ENCODE results near the gene PRRT1B.
A peak's percentile ranks its signal among the peaks of the same experiment; 100 is the strongest.

Gene PRRT1B

DNA sequence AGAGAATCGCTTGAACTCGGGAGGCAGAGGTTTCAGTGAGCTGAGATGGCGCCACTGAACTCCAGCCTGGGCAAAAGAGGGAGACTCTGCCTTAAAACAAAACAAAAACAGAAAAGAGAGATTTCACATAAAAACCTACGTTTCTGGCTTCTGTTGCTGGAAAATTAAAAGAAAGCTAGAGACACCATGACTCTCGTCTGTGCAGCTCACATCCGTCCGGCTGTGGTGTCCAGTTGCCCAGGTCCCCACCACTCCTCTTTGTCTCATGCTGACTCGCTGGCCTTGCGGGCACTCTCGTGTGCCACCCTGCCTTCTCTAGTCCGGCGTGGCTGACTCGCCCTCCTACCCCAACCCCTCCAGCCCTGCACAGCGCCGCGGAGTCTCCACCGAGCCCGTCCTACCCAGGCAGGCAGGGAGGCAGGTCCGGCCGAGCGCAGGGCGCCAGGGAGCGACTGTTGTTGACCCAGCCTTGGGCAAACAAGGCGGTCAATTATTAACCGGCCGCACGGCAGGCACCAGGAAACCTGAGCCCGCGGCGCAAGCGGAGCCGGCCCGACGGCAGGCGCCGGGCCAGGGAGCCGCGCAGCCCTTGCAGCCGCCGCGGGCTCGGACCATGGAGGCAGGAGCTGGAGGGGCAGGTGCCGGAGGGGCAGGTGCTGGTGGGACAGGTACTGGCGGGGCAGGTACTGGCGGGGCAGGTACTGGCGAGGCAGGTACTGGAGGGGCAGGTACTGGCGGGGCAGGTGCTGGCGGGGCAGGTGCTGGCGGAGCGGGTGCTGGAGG, at the start of gene PRRT1B:
Gene PRRT1B, plus strand, starts transcription at position 521 of the 783 bp plus-strand sequence. Its CDS starts 93 bp downstream, at position 614.
- no peak for DNase-seq (ENCODE audit: low spot score)
- peaks cover 3% of the 10 kb centered on the region for H3K4me1 Mint-ChIP-seq (ENCODE audit: low read depth)
- H3K27me3 Mint-ChIP-seq (ENCODE audit: low read depth): peaks cover 63% of the 10 kb centered on the region
- peaks cover 4% of the 10 kb centered on the region for H3K36me3 Mint-ChIP-seq (ENCODE audit: low read depth)
- H3K4me3 Mint-ChIP-seq: peak within 1 kb of the TSS; percentile 24
- H3K9me3 Mint-ChIP-seq: peaks cover 20% of the 10 kb centered on the region
- no peak within 1 kb of the TSS for H3K27ac Mint-ChIP-seq

- peak overlapping the region; percentile 31 for H3K27ac Mint-ChIP-seq
- no peaks in the 10 kb centered on the region for H3K9me3 Mint-ChIP-seq
- no peaks in the 10 kb centered on the region for H3K27me3 Mint-ChIP-seq (ENCODE audit: low read depth)
- DNase-seq (ENCODE audit: low spot score): no peak
- no peak overlapping the region for H3K4me3 Mint-ChIP-seq
- peaks cover 57% of the 10 kb centered on the region for H3K36me3 Mint-ChIP-seq (ENCODE audit: low read depth)
- H3K4me1 Mint-ChIP-seq (ENCODE audit: low read depth): peaks cover 18% of the 10 kb centered on the region
Observed at GRCh38 chr9:131495785-131496184, 49.5 kb upstream of the PRRT1B start.

- DNase-seq (ENCODE audit: low spot score): no peak
- Mint-ChIP-seq H3K36me3 (ENCODE audit: low read depth) (peaks cover 53% of the 10 kb centered on the region), H3K27me3 (ENCODE audit: low read depth) (no peaks in the 10 kb centered on the region), H3K9me3 (no peaks in the 10 kb centered on the region), H3K4me3 (no peak overlapping the region), H3K4me1 (ENCODE audit: low read depth) (peaks cover 27% of the 10 kb centered on the region), H3K27ac (no peak overlapping the region)
Observed at GRCh38 chr9:131496844-131497405, 48.4 kb upstream of the PRRT1B start.

DNA sequence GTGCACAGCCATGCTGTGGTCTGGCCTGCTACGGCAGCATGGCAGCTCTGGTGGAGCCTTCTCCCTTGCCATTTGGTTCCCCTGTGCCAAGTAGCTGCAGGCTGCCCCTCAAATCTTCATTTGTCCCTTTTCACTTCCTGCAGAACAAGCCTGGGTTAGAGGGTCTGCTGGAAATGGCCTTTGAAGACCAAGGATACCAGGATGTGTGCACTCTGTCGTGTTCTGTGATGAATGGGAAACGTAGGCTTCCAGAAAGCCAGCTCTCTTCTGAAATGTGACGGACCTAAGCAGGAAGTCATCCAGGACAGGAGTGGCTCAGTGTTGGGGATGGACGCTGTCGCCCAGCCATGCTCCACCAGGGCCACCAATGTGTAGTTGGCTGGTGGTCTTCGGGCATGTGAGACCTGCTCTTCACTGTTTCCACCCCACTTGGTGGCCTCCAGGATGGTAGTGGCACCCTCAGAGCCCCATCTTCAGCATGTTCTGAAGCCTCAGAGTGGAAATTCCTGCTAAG, 46.0 kb upstream of the PRRT1B start:
- no peak for DNase-seq (ENCODE audit: low spot score)
- Mint-ChIP-seq H3K4me1 (ENCODE audit: low read depth) (peaks cover 32% of the 10 kb centered on the region), H3K36me3 (ENCODE audit: low read depth) (peaks cover 37% of the 10 kb centered on the region), H3K27ac (peak overlapping the region; percentile 94), H3K9me3 (no peaks in the 10 kb centered on the region), H3K27me3 (ENCODE audit: low read depth) (no peaks in the 10 kb centered on the region), H3K4me3 (no peak overlapping the region)

GRCh38 chr9:131500377-131500776, 44.9 kb upstream of the PRRT1B start:
- H3K4me1 Mint-ChIP-seq (ENCODE audit: low read depth): peaks cover 36% of the 10 kb centered on the region
- DNase-seq (ENCODE audit: low spot score): peak; percentile 80
- peak overlapping the region; percentile 94 for H3K27ac Mint-ChIP-seq
- H3K4me3 Mint-ChIP-seq: peak overlapping the region; percentile 58
- H3K9me3 Mint-ChIP-seq: no peaks in the 10 kb centered on the region
- H3K27me3 Mint-ChIP-seq (ENCODE audit: low read depth): no peaks in the 10 kb centered on the region
- peaks cover 35% of the 10 kb centered on the region for H3K36me3 Mint-ChIP-seq (ENCODE audit: low read depth)

DNA sequence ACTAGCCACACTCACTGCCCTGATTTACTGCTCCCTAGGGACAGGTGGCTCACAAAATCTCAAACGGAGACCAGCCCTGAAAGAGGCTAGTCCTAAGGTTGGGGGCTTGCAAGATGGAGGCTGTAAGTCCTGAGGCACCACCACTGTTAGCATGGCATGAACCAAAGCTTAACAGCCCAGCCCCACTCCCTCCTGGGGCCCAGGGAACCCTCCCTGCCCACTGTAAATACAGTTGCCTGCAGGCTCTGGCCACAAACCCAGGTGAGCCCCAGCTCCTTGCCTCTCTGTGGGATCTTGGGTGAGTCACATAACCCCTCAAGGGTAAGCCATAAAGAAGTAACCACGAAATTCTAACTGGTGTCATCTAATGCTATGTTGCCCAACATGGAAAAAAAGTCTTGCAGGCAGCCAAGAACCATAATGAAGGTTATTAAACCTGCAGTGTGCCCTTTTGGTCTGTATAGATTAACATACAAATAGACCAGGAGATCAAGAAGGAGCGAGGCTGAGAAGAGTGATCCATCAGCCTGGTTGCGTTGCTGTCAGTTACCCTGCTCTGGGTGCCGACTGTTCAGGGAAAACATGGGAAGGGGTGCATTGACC, 44.3 kb upstream of the PRRT1B start:
- H3K4me1 Mint-ChIP-seq (ENCODE audit: low read depth): peaks cover 36% of the 10 kb centered on the region
- peak; percentile 65 for DNase-seq (ENCODE audit: low spot score)
- no peaks in the 10 kb centered on the region for H3K27me3 Mint-ChIP-seq (ENCODE audit: low read depth)
- H3K27ac Mint-ChIP-seq: peak overlapping the region; percentile 94
- peaks cover 33% of the 10 kb centered on the region for H3K36me3 Mint-ChIP-seq (ENCODE audit: low read depth)
- no peaks in the 10 kb centered on the region for H3K9me3 Mint-ChIP-seq
- H3K4me3 Mint-ChIP-seq: peak overlapping the region; percentile 58

- peaks cover 33% of the 10 kb centered on the region for H3K4me1 Mint-ChIP-seq (ENCODE audit: low read depth)
- H3K4me3 Mint-ChIP-seq: peak within 1 kb of the TSS; percentile 92
- peak; percentile 89 for DNase-seq (ENCODE audit: low spot score)
Observed at GRCh38 chr9:131502781-131503625, 42.3 kb upstream of the PRRT1B start, which contains the start of gene POMT1. TSS of gene POMT1 (plus strand) at chr9:131502918. CDS start at chr9:131504219, 1,301 bp downstream.

GRCh38 chr9:131503626-131504465, 41.5 kb upstream of the PRRT1B start:
- Mint-ChIP-seq H3K4me3 (peak overlapping the region; percentile 92), H3K36me3 (ENCODE audit: low read depth) (peaks cover 28% of the 10 kb centered on the region), H3K4me1 (ENCODE audit: low read depth) (peaks cover 33% of the 10 kb centered on the region), H3K9me3 (no peaks in the 10 kb centered on the region), H3K27ac (peak overlapping the region; percentile 87), H3K27me3 (ENCODE audit: low read depth) (no peaks in the 10 kb centered on the region)
- peak; percentile 83 for DNase-seq (ENCODE audit: low spot score)

More at GRCh38 chr9:131502781-131503625, 42.3 kb upstream of the PRRT1B start, which contains the start of gene POMT1:
- H3K27ac Mint-ChIP-seq: peak within 1 kb of the TSS; percentile 87
- no peaks in the 10 kb centered on the region for H3K27me3 Mint-ChIP-seq (ENCODE audit: low read depth)
- H3K9me3 Mint-ChIP-seq: no peaks in the 10 kb centered on the region
- H3K36me3 Mint-ChIP-seq (ENCODE audit: low read depth): peaks cover 30% of the 10 kb centered on the region

DNA sequence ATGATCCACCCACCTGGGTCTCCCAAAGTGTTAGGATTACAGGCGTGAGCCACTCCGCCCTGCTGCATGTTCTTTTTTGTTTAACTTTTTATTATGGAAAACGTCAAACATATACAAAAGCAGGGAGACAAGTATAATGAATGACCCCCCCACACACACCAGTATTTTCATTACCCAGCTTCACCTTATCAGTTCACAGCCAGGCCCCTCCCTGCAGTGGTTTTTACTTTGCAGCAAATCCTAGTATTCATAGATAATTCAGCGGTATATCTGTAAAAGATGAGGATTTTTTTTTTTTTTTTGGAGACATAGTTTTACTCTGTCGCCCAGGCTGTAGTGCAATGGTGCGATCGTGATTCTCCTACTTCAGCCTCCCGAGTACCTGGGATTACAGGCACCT, 40.3 kb upstream of the PRRT1B start:
- DNase-seq (ENCODE audit: low spot score): no peak

DNA sequence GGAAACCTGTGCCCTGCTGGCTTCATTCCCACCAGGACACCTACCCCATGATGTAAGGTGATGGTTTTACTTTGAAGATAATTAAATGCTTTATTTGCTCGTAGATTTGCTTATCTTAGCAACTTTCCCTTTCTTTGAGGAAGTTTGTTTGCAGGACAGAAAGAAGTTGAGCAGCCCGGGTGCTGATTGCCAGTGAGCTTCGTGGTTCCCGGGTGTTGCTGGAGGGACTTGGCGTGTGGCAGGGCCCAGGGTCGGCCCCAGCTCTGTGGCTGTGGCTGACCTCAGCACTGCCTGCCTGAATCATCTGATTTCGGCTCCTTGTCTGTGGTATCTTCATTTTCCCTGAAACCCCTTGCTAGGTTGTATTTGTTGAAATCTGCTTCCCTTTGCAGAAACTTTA, 33.9 kb upstream of the PRRT1B start:
- H3K36me3 Mint-ChIP-seq (ENCODE audit: low read depth): peaks cover 32% of the 10 kb centered on the region
- H3K27ac Mint-ChIP-seq: no peak overlapping the region

More for the DNA sequence above, 40.3 kb upstream of the PRRT1B start:
- Mint-ChIP-seq H3K4me3 (peak overlapping the region; percentile 92), H3K36me3 (ENCODE audit: low read depth) (peaks cover 26% of the 10 kb centered on the region), H3K27me3 (ENCODE audit: low read depth) (no peaks in the 10 kb centered on the region), H3K4me1 (ENCODE audit: low read depth) (peaks cover 25% of the 10 kb centered on the region), H3K27ac (no peak overlapping the region), H3K9me3 (no peaks in the 10 kb centered on the region)

GRCh38 chr9:131511880-131512279, 33.4 kb upstream of the PRRT1B start:
- H3K36me3 Mint-ChIP-seq (ENCODE audit: low read depth): peaks cover 30% of the 10 kb centered on the region
- H3K27ac Mint-ChIP-seq: no peak overlapping the region

More for the DNA sequence above, 33.9 kb upstream of the PRRT1B start:
- Mint-ChIP-seq H3K4me3 (no peak overlapping the region), H3K9me3 (no peaks in the 10 kb centered on the region), H3K4me1 (ENCODE audit: low read depth) (no peaks in the 10 kb centered on the region), H3K27me3 (ENCODE audit: low read depth) (no peaks in the 10 kb centered on the region)
- no peak for DNase-seq (ENCODE audit: low spot score)

GRCh38 chr9:131513177-131513576, 32.1 kb upstream of the PRRT1B start:
- Mint-ChIP-seq H3K36me3 (ENCODE audit: low read depth) (peaks cover 40% of the 10 kb centered on the region), H3K9me3 (no peaks in the 10 kb centered on the region), H3K4me3 (no peak overlapping the region), H3K4me1 (ENCODE audit: low read depth) (no peaks in the 10 kb centered on the region), H3K27ac (no peak overlapping the region), H3K27me3 (ENCODE audit: low read depth) (no peaks in the 10 kb centered on the region)
- DNase-seq (ENCODE audit: low spot score): no peak

More at GRCh38 chr9:131511880-131512279, 33.4 kb upstream of the PRRT1B start:
- Mint-ChIP-seq H3K4me3 (no peak overlapping the region), H3K9me3 (no peaks in the 10 kb centered on the region), H3K27me3 (ENCODE audit: low read depth) (no peaks in the 10 kb centered on the region), H3K4me1 (ENCODE audit: low read depth) (no peaks in the 10 kb centered on the region)
- no peak for DNase-seq (ENCODE audit: low spot score)

Data from T-helper 2 cell treated with Interferon-gamma antibody and Interleukin-4, amounts not matched to agents 5 μg/mL and 100 μg/mL, for 36 hours (primary cell).